ENCODE results near the gene MGAT4A.

The MGAT4A gene

DNA sequence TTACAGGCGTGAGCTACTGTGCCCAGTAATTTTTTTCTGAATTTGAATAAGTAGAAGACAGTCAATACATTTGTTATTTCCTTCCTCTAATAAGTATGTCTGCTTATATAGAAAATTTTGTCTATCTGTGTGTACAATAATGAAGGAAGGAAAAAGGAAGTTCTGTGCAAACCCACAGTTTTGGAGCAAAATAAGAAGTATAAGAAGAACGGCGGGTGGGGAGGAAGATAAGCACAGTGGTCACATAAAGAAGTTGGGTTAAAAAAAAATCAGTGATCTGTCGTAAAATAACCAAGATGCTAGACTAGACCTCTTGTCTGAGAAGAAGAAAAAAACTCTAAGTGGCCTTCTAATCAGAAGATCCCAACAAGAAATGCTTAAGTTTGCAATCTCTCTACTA is 20.2 kb downstream of the MGAT4A start:
- ATAC-seq = no peak
- no peak for TF ChIP-seq ZC3H10 (CRISPR knock-in tag; IDR thresholded peaks at IDR 0.05)
- no peak for TF ChIP-seq GLIS3 (CRISPR knock-in tag; IDR thresholded peaks at IDR 0.05)
- TF ChIP-seq TCF4 (CRISPR knock-in tag; IDR thresholded peaks at IDR 0.05; ENCODE audit: borderline replicate concordance) = no peak
- TF ChIP-seq OSR1 (CRISPR knock-in tag; IDR thresholded peaks at IDR 0.05) = no peak
- no peak for TF ChIP-seq ESRRG (CRISPR knock-in tag; IDR thresholded peaks at IDR 0.05)
- TF ChIP-seq ZNF8 (CRISPR knock-in tag; IDR thresholded peaks at IDR 0.05) = no peak
- TF ChIP-seq, protein P1, sequence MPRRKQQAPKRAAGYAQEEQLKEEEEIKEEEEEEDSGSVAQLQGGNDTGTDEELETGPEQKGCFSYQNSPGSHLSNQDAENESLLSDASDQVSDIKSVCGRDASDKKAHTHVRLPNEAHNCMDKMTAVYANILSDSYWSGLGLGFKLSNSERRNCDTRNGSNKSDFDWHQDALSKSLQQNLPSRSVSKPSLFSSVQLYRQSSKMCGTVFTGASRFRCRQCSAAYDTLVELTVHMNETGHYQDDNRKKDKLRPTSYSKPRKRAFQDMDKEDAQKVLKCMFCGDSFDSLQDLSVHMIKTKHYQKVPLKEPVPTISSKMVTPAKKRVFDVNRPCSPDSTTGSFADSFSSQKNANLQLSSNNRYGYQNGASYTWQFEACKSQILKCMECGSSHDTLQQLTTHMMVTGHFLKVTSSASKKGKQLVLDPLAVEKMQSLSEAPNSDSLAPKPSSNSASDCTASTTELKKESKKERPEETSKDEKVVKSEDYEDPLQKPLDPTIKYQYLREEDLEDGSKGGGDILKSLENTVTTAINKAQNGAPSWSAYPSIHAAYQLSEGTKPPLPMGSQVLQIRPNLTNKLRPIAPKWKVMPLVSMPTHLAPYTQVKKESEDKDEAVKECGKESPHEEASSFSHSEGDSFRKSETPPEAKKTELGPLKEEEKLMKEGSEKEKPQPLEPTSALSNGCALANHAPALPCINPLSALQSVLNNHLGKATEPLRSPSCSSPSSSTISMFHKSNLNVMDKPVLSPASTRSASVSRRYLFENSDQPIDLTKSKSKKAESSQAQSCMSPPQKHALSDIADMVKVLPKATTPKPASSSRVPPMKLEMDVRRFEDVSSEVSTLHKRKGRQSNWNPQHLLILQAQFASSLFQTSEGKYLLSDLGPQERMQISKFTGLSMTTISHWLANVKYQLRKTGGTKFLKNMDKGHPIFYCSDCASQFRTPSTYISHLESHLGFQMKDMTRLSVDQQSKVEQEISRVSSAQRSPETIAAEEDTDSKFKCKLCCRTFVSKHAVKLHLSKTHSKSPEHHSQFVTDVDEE (CRISPR knock-in tag; IDR thresholded peaks at IDR 0.05) = no peak

DNA sequence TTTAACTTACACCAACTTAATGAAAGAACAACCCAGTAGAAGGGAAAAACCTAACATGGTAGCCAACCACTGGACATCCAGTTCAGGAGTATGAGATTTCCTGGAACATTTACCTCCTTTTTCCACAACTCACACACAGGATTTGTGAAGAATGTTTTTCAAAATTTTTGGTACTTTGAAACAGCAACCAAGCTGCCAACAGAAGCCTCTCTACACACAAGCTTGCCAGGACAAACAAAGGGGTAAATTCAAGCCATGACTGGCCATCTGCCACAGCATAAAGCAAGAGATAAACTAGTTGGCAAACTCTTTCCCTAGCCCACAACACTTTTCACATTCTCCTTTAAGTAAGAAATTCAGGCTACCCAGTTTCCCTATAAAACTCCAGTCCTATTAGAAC is 21.4 kb downstream of the MGAT4A start:
- no peak for ATAC-seq
- TF ChIP-seq BACH2 (CRISPR knock-in tag; IDR thresholded peaks at IDR 0.05; ENCODE audit: borderline replicate concordance) (no peak), ZNF8 (CRISPR knock-in tag; IDR thresholded peaks at IDR 0.05) (no peak), SNAI2 (CRISPR knock-in tag; IDR thresholded peaks at IDR 0.05) (no peak), OSR1 (CRISPR knock-in tag; IDR thresholded peaks at IDR 0.05) (no peak), PPARA (CRISPR knock-in tag; IDR thresholded peaks at IDR 0.05; ENCODE audit: borderline replicate concordance) (no peak), ZFP30 (CRISPR knock-in tag; IDR thresholded peaks at IDR 0.05) (no peak), TCF4 (CRISPR knock-in tag; IDR thresholded peaks at IDR 0.05; ENCODE audit: borderline replicate concordance) (no peak), CSDC2 (CRISPR knock-in tag; IDR thresholded peaks at IDR 0.05) (no peak), RARB (CRISPR knock-in tag; IDR thresholded peaks at IDR 0.05) (no peak), ZNF70 (CRISPR knock-in tag; IDR thresholded peaks at IDR 0.05) (no peak), ZFP3 (CRISPR knock-in tag; IDR thresholded peaks at IDR 0.05) (no peak)
- TF ChIP-seq, protein P2, sequence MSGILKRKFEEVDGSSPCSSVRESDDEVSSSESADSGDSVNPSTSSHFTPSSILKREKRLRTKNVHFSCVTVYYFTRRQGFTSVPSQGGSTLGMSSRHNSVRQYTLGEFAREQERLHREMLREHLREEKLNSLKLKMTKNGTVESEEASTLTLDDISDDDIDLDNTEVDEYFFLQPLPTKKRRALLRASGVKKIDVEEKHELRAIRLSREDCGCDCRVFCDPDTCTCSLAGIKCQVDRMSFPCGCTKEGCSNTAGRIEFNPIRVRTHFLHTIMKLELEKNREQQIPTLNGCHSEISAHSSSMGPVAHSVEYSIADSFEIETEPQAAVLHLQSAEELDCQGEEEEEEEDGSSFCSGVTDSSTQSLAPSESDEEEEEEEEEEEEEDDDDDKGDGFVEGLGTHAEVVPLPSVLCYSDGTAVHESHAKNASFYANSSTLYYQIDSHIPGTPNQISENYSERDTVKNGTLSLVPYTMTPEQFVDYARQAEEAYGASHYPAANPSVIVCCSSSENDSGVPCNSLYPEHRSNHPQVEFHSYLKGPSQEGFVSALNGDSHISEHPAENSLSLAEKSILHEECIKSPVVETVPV (CRISPR knock-in tag; IDR thresholded peaks at IDR 0.05) = no peak
- TF ChIP-seq, protein P1 (CRISPR knock-in tag; IDR thresholded peaks at IDR 0.05) = no peak
- TF ChIP-seq, protein P3, sequence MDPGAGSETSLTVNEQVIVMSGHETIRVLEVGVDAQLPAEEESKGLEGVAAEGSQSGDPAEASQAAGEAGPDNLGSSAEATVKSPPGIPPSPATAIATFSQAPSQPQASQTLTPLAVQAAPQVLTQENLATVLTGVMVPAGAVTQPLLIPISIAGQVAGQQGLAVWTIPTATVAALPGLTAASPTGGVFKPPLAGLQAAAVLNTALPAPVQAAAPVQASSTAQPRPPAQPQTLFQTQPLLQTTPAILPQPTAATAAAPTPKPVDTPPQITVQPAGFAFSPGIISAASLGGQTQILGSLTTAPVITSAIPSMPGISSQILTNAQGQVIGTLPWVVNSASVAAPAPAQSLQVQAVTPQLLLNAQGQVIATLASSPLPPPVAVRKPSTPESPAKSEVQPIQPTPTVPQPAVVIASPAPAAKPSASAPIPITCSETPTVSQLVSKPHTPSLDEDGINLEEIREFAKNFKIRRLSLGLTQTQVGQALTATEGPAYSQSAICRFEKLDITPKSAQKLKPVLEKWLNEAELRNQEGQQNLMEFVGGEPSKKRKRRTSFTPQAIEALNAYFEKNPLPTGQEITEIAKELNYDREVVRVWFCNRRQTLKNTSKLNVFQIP (CRISPR knock-in tag; IDR thresholded peaks at IDR 0.05; ENCODE audit: borderline replicate concordance, low read depth) = no peak

DNA sequence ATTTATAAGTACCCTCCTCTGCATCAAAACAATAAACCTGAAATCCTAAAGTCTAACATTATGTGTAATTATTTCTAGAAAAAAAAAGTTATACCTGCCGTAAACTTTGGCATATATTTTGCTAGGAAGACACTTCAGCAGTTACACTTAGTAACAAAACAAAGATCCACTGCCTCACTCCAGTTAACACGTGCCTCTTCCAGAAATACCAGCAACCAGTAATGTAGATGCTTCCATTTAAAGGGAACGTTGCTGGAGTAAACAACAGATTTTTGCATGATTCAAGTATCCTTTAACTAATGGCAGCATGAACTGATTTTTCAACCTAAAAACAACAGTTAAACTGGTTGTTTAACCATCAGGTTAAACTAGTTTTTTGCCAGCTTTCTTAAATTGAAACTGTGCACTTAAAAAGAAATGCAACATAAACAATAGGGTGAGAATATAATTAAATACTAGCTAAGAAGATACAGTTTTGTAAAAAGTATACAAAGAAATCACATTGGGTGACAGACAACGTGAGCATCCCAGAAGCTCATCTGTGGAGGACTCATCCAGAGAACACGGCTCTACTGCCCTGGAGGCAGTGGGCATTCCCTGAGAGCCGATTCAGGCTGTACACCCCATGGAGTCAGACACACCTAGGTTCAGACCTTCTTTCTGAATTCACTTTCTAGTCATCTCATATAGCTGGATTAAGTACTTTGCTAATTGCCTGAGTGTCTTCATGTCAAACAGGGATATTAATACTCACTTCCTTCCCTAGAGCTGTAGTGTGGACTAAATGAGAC is 22.3 kb downstream of the MGAT4A start:
- no peak for ATAC-seq
- TF ChIP-seq CSDC2 (CRISPR knock-in tag; IDR thresholded peaks at IDR 0.05) (no peak), GLIS3 (CRISPR knock-in tag; IDR thresholded peaks at IDR 0.05) (no peak), ZNF70 (CRISPR knock-in tag; IDR thresholded peaks at IDR 0.05) (no peak), ISL1 (CRISPR knock-in tag; IDR thresholded peaks at IDR 0.05) (no peak), ZNF8 (CRISPR knock-in tag; IDR thresholded peaks at IDR 0.05) (no peak), ESRRG (CRISPR knock-in tag; IDR thresholded peaks at IDR 0.05) (no peak), SNAI2 (CRISPR knock-in tag; IDR thresholded peaks at IDR 0.05) (no peak), ZC3H10 (CRISPR knock-in tag; IDR thresholded peaks at IDR 0.05) (no peak), ZNF565 (CRISPR knock-in tag; conservative IDR thresholded peaks at IDR 0.05; ENCODE audit: low read depth) (no peak), ZFP30 (CRISPR knock-in tag; IDR thresholded peaks at IDR 0.05) (no peak), RARB (CRISPR knock-in tag; IDR thresholded peaks at IDR 0.05) (no peak), TOX (CRISPR knock-in tag; IDR thresholded peaks at IDR 0.05; ENCODE audit: borderline replicate concordance) (no peak)
- TF ChIP-seq, protein P4, sequence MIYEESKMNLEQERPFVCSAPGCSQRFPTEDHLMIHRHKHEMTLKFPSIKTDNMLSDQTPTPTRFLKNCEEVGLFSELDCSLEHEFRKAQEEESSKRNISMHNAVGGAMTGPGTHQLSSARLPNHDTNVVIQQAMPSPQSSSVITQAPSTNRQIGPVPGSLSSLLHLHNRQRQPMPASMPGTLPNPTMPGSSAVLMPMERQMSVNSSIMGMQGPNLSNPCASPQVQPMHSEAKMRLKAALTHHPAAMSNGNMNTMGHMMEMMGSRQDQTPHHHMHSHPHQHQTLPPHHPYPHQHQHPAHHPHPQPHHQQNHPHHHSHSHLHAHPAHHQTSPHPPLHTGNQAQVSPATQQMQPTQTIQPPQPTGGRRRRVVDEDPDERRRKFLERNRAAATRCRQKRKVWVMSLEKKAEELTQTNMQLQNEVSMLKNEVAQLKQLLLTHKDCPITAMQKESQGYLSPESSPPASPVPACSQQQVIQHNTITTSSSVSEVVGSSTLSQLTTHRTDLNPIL (CRISPR knock-in tag; IDR thresholded peaks at IDR 0.05; ENCODE audit: low read depth) = no peak
- TF ChIP-seq, protein P2 (CRISPR knock-in tag; IDR thresholded peaks at IDR 0.05) = no peak
- TF ChIP-seq, protein P3 (CRISPR knock-in tag; IDR thresholded peaks at IDR 0.05; ENCODE audit: borderline replicate concordance, low read depth) = no peak
